G401.6 (cell line): ENCODE data around the gene MED26.

ENCODE experiments used
- FAIRE-seq: peaks from 2 replicates; lab custom pipeline; 2012; peaks lifted over from hg19 to GRCh38; lab: Jason Lieb, UNC

MED26 gene

GRCh38 chr19:16649734-16650133 lies 21.7 kb upstream of the MED26 start:
- no peak for FAIRE-seq

- FAIRE-seq = no peak
Observed at GRCh38 chr19:16645140-16645539, 17.1 kb upstream of the MED26 start.

GRCh38 chr19:16641695-16642094 lies 13.7 kb upstream of the MED26 start:
- no peak for FAIRE-seq

GRCh38 chr19:16640951-16641350 lies 12.9 kb upstream of the MED26 start:
- FAIRE-seq = no peak

- FAIRE-seq = no peak
Observed at GRCh38 chr19:16638666-16639065, 10.7 kb upstream of the MED26 start.

DNA sequence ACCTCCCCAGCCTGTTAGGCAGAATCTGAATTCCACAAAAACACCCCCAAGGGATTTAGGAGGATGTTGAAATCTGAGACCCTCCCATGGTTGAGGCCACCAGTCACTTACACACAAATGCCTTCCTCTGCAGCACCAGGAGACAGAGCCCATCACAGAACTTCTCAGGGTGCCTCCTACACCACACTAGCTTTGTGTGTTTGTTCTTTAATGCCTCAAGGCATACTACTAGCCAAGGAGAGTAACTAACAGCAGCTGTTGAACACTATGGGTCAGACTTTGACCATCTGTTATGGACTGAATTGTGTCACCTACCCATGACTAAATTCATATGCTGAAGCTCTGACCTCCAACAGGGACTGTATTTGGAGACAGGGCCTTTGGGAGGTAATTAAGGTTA lies 9.5 kb upstream of the MED26 start:
- no peak for FAIRE-seq

- FAIRE-seq = no peak
Observed at GRCh38 chr19:16631465-16631864, 3.5 kb upstream of the MED26 start.

DNA sequence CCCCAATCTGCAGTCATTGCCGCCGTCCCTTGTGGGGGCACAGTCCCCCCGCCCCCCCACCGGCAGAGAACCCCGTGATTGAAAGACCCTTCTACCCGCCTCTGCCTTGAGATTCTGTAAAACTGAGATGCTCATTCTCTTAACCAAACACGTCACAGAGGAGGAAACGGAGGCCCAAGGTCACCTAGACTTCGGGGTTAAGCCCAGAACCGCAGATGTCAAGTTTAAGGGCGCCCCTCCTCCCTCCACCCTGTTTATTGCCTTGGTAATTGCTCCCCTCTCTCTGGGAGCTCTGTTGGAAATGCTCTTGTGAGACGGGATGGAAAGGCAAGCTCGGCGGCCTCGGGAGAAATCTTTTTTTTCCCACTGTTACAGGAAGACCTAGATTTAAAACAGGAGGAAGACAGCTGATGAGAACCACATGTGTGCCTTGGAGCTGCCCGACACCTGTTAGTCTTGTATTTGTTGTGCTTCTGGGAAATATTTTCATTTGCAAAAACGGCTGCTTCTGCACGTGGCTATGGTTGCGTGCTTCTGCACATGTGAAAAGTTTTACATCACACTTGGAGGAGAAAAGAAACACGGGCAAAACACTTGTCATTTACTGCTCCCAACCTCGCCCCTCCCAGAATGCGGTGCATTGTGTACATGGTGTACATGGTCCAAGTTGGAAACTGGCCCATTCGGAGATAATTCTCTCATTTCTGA lies 1.1 kb upstream of the MED26 start:
- no peak for FAIRE-seq

GRCh38 chr19:16627928-16628182 lies 149 bp downstream of the MED26 start:
- FAIRE-seq = no peak

DNA sequence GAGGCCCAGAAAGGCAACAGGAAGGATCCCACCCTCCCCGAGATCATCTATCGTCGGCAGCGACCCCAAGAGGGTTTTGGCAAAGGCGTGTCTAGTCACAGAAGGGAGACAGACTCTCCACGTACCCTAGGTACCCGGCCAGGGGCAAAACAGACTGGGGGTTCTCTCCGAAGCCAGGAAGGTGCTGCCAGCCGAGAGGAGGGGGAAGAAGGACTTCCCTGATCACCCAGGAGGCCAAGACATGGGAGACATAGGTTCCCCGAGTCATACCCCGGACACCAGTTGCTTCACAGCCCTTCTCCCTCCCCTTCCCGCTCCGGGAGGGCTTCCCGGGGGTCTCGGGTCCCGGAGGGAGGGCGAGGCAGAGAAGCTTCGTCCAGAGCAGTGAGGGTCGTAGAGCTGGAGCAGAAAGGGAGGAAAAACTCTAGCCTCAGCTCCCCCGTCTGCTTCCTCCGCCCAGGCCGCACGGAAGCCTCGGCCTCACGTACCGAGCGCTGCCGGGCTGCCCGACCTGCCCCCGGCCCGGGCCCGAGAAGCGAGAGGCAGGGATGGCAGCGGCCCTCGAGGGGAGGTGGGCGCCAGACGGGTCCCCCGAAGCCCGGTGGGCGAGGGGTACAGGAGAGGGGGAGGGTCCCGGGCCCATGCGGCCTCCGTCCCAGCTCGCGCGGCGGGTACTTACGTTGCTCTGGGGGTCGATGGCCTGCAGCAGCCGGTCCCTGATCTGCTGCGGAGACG lies 644 bp downstream of the MED26 start:
- FAIRE-seq = no peak

DNA sequence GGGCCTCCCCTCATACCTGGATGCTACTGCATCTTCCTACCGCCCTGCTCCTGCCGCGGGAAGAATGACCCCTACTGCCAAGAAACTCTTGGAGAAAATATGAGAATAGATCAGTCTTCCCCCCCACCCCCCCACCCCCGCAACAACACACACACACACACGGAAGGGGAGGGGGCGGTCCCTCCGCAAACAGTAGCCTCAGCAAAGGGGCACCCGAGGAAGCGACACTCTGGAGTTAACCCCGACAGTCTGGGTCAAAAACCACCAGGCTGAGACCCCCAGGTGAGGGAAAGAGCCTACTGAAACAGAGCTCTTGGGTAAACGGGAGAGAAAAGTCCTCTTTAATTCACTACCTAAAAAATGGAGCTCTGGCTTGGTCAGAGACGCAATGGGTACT lies 1.2 kb downstream of the MED26 start:
- no peak for FAIRE-seq

DNA sequence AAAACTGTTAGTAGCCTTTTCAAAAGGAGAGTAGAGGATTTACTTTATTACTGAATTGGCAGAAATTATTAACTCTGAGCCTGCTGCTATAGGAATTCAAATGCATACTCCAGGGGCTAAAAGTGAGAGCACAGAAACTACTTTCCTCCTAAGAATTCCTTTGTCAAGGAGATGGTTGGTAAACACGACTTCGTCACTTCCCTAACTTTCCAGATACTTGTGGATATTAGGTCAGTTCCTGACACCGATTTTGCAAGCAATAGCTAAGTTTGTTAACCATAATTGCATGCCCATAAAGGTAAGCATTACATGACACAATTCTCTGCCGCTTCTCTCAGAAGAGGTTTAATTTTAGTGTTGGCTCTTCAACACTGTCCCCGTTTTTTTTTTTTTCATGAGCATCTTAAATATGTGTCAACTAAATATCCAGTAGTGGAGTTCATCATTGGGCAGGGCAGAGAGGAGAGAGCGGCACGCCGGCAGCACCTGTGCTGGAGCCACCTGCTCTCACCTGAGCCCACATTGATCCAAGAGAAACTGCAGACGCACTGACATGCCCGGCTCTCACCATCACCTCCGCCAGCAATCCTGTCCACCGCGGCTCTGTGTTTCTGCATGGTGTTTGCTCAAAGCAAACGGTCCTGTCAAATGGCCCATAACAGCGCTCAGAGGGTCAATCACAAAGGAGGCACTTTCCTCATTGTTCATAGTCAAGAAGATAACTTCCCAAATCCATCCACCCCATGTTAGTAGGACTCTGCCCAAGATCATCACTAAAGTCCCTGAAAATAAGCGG lies 2.6 kb downstream of the MED26 start:
- FAIRE-seq = no peak

DNA sequence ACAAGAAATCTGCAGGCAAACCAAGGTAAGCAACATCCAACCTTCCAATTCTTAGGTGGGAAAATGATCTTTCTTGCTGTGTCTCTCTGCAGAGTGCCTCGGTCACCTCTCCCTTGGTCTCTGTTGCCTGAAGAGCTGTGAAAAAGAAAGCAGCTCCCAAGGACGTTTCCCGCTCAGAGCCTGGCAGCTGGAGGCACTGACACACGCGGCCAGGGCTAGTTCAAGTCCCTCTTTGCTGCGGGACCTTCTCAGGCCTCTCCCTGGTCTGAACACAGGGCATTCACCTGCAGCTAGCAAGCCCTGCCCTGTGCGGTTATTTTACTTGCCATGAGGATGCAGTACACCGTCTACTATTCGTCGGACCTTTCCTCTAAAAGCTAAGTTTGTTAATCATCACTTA lies 3.8 kb downstream of the MED26 start:
- FAIRE-seq = no peak

DNA sequence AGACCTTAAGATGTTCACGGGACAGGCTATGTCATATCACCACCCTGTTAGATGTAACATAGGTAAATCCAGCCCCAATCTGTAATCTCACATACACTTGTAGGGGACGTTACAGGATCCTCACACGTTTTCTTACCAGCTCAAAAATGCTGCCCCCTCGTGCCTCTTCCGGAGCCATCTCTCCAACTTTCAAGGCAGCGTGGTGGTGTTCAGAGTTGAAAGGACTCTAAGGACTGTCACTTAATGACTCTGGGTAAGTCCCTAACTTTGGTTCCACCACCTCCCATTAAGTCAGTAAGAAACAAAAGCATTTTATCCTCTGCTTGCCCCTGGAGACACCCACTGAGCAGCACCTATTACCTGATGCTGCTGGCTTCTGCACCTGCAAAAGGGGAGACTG lies 4.4 kb downstream of the MED26 start:
- FAIRE-seq = no peak

GRCh38 chr19:16623066-16623465 lies 4.9 kb downstream of the MED26 start:
- FAIRE-seq = no peak

DNA sequence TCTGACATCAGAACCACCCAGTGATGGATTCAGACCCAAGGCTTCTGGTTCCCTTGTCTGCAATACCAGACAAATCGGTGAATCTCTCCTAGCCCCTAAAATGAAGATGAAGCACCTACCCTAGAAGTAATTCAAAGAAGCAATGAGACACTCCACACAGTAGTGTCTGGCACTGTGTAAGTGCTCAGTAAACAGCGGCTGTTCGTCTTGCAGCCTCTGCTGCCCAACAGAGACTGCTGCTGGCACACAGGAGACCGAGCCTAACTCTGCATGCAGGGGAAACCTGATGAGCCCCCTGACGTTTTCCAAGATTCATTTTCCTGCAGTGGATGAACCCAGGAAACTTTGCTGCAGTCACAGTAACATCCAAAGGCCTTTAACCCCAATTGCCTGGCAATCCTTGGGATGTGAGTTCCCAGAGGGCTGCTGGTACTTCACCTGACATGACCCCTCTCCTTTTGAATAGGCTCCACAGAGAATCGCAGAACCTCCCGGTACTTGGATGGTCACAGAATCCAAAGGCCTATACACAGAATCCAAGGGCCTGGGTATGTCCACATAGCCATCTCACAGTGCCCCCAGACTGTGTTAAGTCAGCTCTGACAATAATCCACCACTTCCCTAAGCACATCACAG lies 6.7 kb downstream of the MED26 start:
- no peak for FAIRE-seq

DNA sequence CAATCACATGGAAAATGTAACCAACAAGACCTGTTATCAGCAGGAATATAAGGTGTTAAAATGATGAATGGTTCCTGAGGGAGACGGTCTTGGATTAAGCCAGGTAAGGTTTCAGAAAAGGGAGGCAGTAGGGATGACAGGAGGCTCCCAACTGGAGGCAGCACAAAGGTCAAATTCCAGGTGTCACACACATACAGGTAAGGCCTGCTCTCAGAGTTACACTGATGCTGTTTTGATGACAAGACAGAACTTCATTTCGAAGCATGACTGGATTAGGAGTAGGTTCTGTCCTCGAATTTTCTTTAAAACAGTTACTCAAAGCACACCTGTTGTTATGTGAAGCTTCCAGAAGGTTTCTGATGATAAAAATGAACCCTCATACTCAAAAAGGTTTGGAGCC lies 7.4 kb downstream of the MED26 start:
- FAIRE-seq = no peak

- FAIRE-seq = no peak
Observed at GRCh38 chr19:16620018-16620417, 8.0 kb downstream of the MED26 start.

- no peak for FAIRE-seq
Observed at GRCh38 chr19:16619457-16619856, 8.5 kb downstream of the MED26 start.

DNA sequence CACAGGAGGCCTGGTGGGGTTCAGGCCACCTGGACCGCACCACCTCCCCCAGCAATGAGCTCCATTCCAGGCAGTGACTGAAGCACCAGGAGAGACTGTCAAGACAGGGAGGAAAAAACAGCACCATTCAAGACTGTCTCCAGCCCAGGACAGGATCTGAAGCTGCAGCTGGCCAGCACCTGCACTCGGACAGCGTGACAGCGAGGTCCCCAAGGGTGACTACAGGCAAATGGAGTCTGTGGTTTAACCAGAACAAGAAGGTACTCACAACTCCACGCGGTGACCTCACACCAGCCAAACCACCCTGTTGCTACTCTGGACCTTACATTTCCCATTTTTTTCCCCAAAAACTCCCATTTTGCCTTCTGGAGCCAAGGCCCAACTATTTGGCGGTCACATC lies 9.8 kb downstream of the MED26 start:
- no peak for FAIRE-seq

DNA sequence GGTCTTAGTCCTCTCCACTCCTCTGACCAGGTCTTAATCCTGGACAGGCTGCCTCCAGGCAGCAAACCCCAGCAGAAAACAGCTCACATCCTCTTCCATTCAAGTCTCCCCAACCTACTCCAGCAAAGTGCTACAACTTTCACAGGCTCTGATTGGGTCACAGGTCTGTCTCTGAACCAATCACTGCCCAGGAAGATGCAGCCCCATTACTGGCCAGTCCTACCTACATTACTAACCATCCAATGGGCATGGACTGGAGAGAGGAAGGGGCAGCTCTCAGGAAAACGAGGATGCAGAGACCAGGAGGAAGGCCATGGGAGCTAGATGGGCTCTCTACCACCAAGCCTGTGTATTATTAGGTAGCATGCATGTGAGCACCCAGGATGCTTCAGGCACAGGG lies 12.2 kb downstream of the MED26 start:
- FAIRE-seq = no peak

- no peak for FAIRE-seq
Observed at GRCh38 chr19:16614941-16615340, 13.1 kb downstream of the MED26 start.

GRCh38 chr19:16613841-16614240 lies 14.2 kb downstream of the MED26 start:
- no peak for FAIRE-seq
